Heart left ventricle (tissue), 16 donors: Measurements from ENCODE around the gene ATAD1. TPM values are rescaled to one million over a fixed set of nuclear protein-coding genes. Genes with fewer than 3 reads are reported as not detected.

Source experiments
- ATAC-seq, 4 donors: fragments of 200-7000 bp; cut with Tn5 transposase; one replicate each; pipeline ENCODE4 v1.9.1; 2020 to 2022; ENCODE audit warnings: moderate library complexity in 4 of 4, mild to moderate bottlenecking in 3 of 4, moderate number of reproducible peaks in 1 of 4
- DNase-seq, 5 donors: peaks; one replicate each; pipeline ENCODE4 v3.0.0-alpha.2; 2020
- H3K27ac ChIP-seq, 12 donors: fragments of 200-600 bp; sonication (generic) in 4 of 12; one replicate each; pipeline versions ENCODE4 v1.5.0 to v1.8.0; 2016 to 2022; ENCODE audit warnings: mild to moderate bottlenecking in 2 of 12
- H3K27me3 ChIP-seq, 9 donors: fragments of 200-600 bp; sonication (generic) in 2 of 9; one replicate each; pipeline versions ENCODE4 v1.5.1 to v1.8.0; 2016 to 2022; ENCODE audit warnings: mild to moderate bottlenecking in 3 of 9
- H3K36me3 ChIP-seq, 9 donors: fragments of 200-600 bp; sonication (generic) in 2 of 9; one replicate each; pipeline versions ENCODE4 v1.5.0 to v1.8.0; 2018 to 2022; ENCODE audit warnings: mild to moderate bottlenecking in 2 of 9
- H3K4me1 ChIP-seq, 12 donors: fragments of 200-600 bp; sonication (generic) in 4 of 12; one replicate each; pipeline versions ENCODE4 v1.5.0 to v1.8.0; 2016 to 2022; ENCODE audit warnings: mild to moderate bottlenecking in 3 of 12
- H3K4me3 ChIP-seq, 12 donors: fragments of 200-600 bp; sonication (generic) in 4 of 12; one replicate each; pipeline versions ENCODE4 v1.5.0 to v1.8.0; 2017 to 2022; ENCODE audit warnings: mild to moderate bottlenecking in 9 of 12, moderate library complexity in 4 of 12
- H3K9me3 ChIP-seq, 12 donors: fragments of 200-600 bp; sonication (generic) in 4 of 12; one replicate each; pipeline versions ENCODE4 v1.5.0 to v1.8.0; 2016 to 2022; ENCODE audit warnings: mild to moderate bottlenecking in 1 of 12
- CTCF ChIP-seq, 12 donors: fragments of 200-600 bp; sonication (generic) in 4 of 12; IDR thresholded peaks; one replicate each; pipeline versions ENCODE4 v1.5.0 to v1.8.0; 2018 to 2022; ENCODE audit warnings: antibody characterized with exemption in 12 of 12, mild to moderate bottlenecking in 5 of 12
- POLR2A ChIP-seq, 2 donors: fragments of 450-650 bp; IDR thresholded peaks; one replicate each; pipeline ENCODE4 v1.6.1; 2017; ENCODE audit warnings: antibody characterized with exemption in 2 of 2, mild to moderate bottlenecking in 2 of 2, moderate library complexity in 2 of 2
- WGBS, 4 donors: extraction: QIAGEN DNeasy Blood & Tissue Kit in 2 of 4; methylation state at CpG; one replicate each; pipeline versions ENCODE4 v1.1.5 to v1.1.7; 2013 to 2018; 5-methylcytosine and 5-hydroxymethylcytosine counted together
- intact Hi-C, 10 donors: fragments of 100-400 bp; cut with DNase I; formaldehyde crosslinking; loops; one replicate each; pipeline versions ENCODE4 v1.11.1 to v1.14.2; 2022
- polyA plus RNA-seq, 2 donors: library from polyadenylated mRNA; stranded (reverse); fragments of 200-250 nt; gene quantifications; one replicate each; pipeline ENCODE4 v1.2.3, GENCODE V29; 2013
- total RNA-seq, 9 donors: library from RNA; depleted of rRNA in 2 of 9; stranded (reverse); fragments of >200 nt in 2 of 9; fragmentation: NEBNext Ultra II Directional in 3 of 9; extraction: Animal tissue kit (Norgen Biotek cat#: 25700) in 3 of 9; gene quantifications; one replicate each; pipeline versions ENCODE4 v1.1.0 to v1.2.4, GENCODE V29; 2016 to 2023
- donor health status: ischemic (EF 13 %, LVEDD 7.1; RV severe dilation, severe dysfunction).
- donor health status: healthy with polysubstance abuse.
- donor health status: DM: no; HTN: yes; CAD: no.
- donor health status: DM: no; HTN: no; CAD: no.
- donor health status: ischemic (EF 25% LVEDD 6.9; RV normal size, moderate dysfunction).
- donor health status: ischemic (EF 25% LVEDD 5.7; RV mildly dilated, moderate dysfunction).
- donor health status: healthy.
- donor health status: DM: yes; HTN: yes; CAD: no.
- donor health status: ischemic (EF 35%, LVEDD 5.7; RV mildly dilated, moderate dysfunction).
- donor health status: nonischemic (EF 11% LVEDD 7.7; RV severe dilation, severe dysfunction).
- donor health status: DM: yes; HTN: yes; CAD: no.
- donor health status: PGD.
- donor health status: ischemic (EF 29% LVEDD 5.4; RV normal size, mild dysfunction).
- donor health status: nonischemic (EF 23%, LVEDD 6.1; RV moderate dilation, normal function).

ATAD1 gene
- total and polyA plus RNA-seq, 11 donors: 17.5 to 115 (median 80.8) TPM

GRCh38 chr10:87775766-87776165, 42.3 kb downstream of the ATAD1 start:
- ATAC-seq: no peak

DNA sequence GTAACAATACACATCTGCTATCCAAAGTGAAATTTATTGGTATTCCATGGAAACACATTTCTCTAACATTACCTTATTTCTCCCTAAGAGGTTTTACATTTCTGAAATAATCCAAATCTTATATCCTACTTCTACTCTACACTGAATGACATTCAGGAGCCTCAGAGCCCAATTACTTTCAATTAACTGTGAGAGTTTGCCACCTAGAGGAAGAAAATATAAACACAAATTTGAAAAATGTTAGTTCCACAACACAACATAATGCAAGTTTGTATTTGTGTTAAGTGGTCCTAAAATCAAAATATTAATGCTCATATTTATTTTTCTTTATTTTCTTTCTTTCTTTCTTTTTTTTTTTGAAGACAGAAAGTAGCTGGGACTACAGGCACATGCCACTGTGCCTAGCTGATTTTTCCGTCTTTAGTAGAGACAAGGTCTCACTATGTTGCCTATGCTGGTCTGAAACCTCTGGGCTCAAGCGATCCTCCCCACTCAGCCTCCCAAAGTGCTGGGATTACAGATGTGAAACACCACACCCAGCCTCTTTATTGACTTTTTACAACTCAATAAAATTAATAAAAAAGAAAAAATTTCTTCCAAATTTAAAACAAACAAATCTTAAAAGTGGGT, 46.0 kb downstream of the ATAD1 start:
- Histone ChIP-seq H3K4me3 (no peak overlapping the region), H3K9me3 (no peaks in the 10 kb centered on the region), H3K27ac (no peak overlapping the region), H3K27me3 (no peaks in the 10 kb centered on the region), H3K4me1 (peaks cover 0 to 12% (median 0%) of the 10 kb centered on the region in 12 donors), H3K36me3 (peaks cover 0 to 89% (median 32%) of the 10 kb centered on the region in 9 donors)
- intact Hi-C loops: loop anchor here in 2 of 10 donors (1.0 to 10.0 kb wide), 3 partner anchors 116 to 240 kb away; partner anchors contain the start of gene PAPSS2 (in 1 of the 2)
- ATAC-seq: peak in 1 of 4 donors; percentile 30
- TF ChIP-seq POLR2A (IDR thresholded peaks at IDR 0.05): no peak
- peak; percentile 42 to 67 (median 54) for TF ChIP-seq CTCF (IDR thresholded peaks at IDR 0.05)
- DNase-seq: no peak
- WGBS, 4 donors: 86 to 92% (median 90%) methylated on average over 2 of the region's 2 CpGs

More at GRCh38 chr10:87775766-87776165, 42.3 kb downstream of the ATAD1 start:
- H3K27ac ChIP-seq: peak overlapping the region in 1 of 12 donors; percentile 38
- DNase-seq: no peak
- WGBS, 4 donors: 53 to 59% (median 55%) methylated on average over 4 of the region's 4 CpGs
- peaks cover 0 to 87% (median 18%) of the 10 kb centered on the region in 9 donors for H3K36me3 ChIP-seq
- intact Hi-C loops: loop anchor here in 1 of 10 donors (10.0 kb wide), 1 partner anchor 121 kb away; the partner anchor contains the start of gene PAPSS2
- peaks cover 0 to 12% (median 0%) of the 10 kb centered on the region in 12 donors for H3K4me1 ChIP-seq
- H3K27me3 ChIP-seq: no peaks in the 10 kb centered on the region
- no peak overlapping the region for H3K4me3 ChIP-seq
- no peaks in the 10 kb centered on the region for H3K9me3 ChIP-seq
- no peak for TF ChIP-seq POLR2A (IDR thresholded peaks at IDR 0.05)
- no peak for TF ChIP-seq CTCF (IDR thresholded peaks at IDR 0.05)

DNA sequence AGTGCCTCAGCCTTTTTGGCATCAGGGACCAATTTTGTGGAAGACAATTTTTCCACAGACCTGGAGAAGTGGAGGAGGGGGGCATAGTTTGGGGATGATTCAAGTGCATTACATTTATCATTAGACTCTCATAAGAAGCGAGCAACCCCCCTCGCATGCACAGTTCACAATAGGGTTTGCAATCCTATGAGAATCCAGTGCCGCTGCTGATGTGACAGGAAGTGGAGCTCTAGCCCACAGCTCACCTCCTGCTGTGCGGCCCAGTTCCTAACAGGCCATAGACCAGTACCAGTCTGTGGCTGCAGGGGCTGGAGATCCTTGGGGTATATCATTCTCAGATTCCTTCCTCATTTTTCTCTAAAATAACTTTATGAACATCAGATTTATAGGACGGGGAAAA, 50.8 kb downstream of the ATAD1 start:
- H3K4me1 ChIP-seq: no peaks in the 10 kb centered on the region
- no peak overlapping the region for H3K4me3 ChIP-seq
- H3K27me3 ChIP-seq: no peaks in the 10 kb centered on the region
- DNase-seq (no peak), ATAC-seq (no peak)
- H3K9me3 ChIP-seq: no peaks in the 10 kb centered on the region
- H3K27ac ChIP-seq: no peak overlapping the region
- TF ChIP-seq POLR2A (IDR thresholded peaks at IDR 0.05): no peak
- TF ChIP-seq CTCF (IDR thresholded peaks at IDR 0.05): no peak
- peaks cover 0 to 83% (median 41%) of the 10 kb centered on the region in 9 donors for H3K36me3 ChIP-seq
- 85 to 90% (median 87%) methylated on average over 5 of the region's 5 CpGs for WGBS, 4 donors
- intact Hi-C loops: no loop called here

DNA sequence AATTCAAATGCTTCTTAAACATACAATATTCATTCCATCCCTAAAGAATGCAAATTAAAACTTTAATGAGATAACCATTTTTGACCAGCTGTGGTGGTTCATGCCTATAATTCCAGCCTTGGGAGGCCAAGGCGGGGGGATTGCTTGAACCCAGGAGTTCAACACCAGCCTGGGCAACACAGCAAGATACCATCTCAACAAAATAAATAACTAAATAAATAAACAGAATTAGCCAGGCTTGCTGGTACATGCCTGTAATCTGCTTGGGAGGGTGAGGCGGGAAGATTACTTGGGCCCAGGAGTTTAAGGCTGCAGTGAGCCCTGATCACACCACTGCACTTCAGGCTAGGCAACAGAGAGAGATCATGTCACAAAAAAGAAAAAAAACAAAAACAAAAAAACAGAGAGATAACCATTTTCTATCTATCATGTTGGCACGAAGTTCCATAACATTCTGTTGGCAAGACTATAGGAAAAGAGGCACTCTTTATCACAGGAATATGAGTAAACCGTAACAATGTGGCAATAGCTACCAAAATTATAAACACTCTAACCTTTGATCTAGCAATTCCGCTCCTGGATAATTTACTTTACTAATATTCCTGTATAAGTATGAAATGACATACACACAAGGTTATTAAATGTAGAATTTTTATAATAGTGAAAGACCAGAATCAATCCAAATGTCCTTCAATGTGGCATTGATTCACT, 52.2 kb downstream of the ATAD1 start:
- Histone ChIP-seq H3K9me3 (no peaks in the 10 kb centered on the region), H3K27me3 (no peaks in the 10 kb centered on the region), H3K4me3 (no peak overlapping the region), H3K4me1 (peaks cover 0 to 3% (median 0%) of the 10 kb centered on the region in 12 donors), H3K27ac (no peak overlapping the region), H3K36me3 (peaks cover 0 to 88% (median 41%) of the 10 kb centered on the region in 9 donors)
- ATAC-seq (no peak), DNase-seq (no peak)
- TF ChIP-seq CTCF (IDR thresholded peaks at IDR 0.05): no peak
- TF ChIP-seq POLR2A (IDR thresholded peaks at IDR 0.05): no peak
- 86 to 96% (median 92%) methylated on average over 5 of the region's 5 CpGs for WGBS, 4 donors
- intact Hi-C loops: no loop called here
